H1 (cell line): ENCODE results near the gene IL31. TPM values are rescaled to one million over a fixed set of nuclear protein-coding genes. Genes with fewer than 3 reads are reported as not detected.

Experiments used
- CTCF ChIA-PET: fragments of 300-600 bp; sonication (Branson Sonifier 250); formaldehyde crosslinking; loops from one replicate; lab custom pipeline; 2021; ENCODE audit not compliant: partially characterized antibody; lab: Charles Lee
- POLR2A ChIA-PET: fragments of 300-600 bp; sonication (Branson Sonifier 250); formaldehyde crosslinking; loops from one replicate; lab custom pipeline; 2021; ENCODE audit warnings: inconsistent platforms; ENCODE audit not compliant: partially characterized antibody; lab: Charles Lee
- DNase-seq, 2 experiments: peaks; one replicate each; pipeline versions ENCODE4 v3.0.0 to v3.0.0-alpha.2; 2010 to 2022; ENCODE audit warnings: low spot score in 2 of 2, low read depth in 1 of 2, mixed read lengths in 1 of 2
- FAIRE-seq: peaks from 2 replicates; lab custom pipeline; 2011; peaks lifted over from hg19 to GRCh38; lab: Jason Lieb, UNC
- H2AFZ ChIP-seq: 2 replicates; pipeline ENCODE4 v1.8.1; 2012; ENCODE audit warnings: low read length, inconsistent platforms
- H2AK5ac ChIP-seq: 2 replicates; pipeline ENCODE4 v1.6.1; 2013; ENCODE audit warnings: low read depth, low read length
- H2BK120ac ChIP-seq: replicated peaks from 2 replicates; pipeline ENCODE3; 2013; ENCODE audit warnings: low read depth, low read length, inconsistent platforms
- H2BK12ac ChIP-seq: 2 replicates; pipeline ENCODE4 v1.6.1; 2013; ENCODE audit warnings: low read depth, low read length
- H2BK15ac ChIP-seq: 2 replicates; pipeline ENCODE4 v1.6.1; 2013; ENCODE audit warnings: low read length
- H2BK20ac ChIP-seq: 2 replicates; pipeline ENCODE4 v1.6.1; 2013; ENCODE audit warnings: low read length
- H2BK5ac ChIP-seq: 2 replicates; pipeline ENCODE4 v1.6.1; 2013; ENCODE audit warnings: low read depth, low read length
- H3K14ac ChIP-seq: 2 replicates; pipeline ENCODE4 v1.6.1; 2013; ENCODE audit warnings: inconsistent platforms; ENCODE audit not compliant: insufficient read length
- H3K18ac ChIP-seq: 2 replicates; pipeline ENCODE4 v1.6.1; 2013; ENCODE audit warnings: low read length; ENCODE audit errors: extremely low read depth
- H3K23ac ChIP-seq: 2 replicates; pipeline ENCODE4 v1.6.1; 2013; ENCODE audit warnings: inconsistent platforms; ENCODE audit not compliant: insufficient read length
- H3K23me2 ChIP-seq: 2 replicates; pipeline ENCODE4 v1.6.1; 2013; ENCODE audit warnings: low read depth, low read length
- H3K27ac ChIP-seq: 2 replicates; pipeline ENCODE4 v1.6.1; 2011; ENCODE audit warnings: low read depth, low read length, inconsistent platforms
- H3K27me3 ChIP-seq, 4 experiments: replicated peaks in 1 of 4; 1 replicate in 1 of 4; 2 replicates in 3 of 4; pipeline versions ENCODE4 v1.6.1 to v1.8.1; 2011 to 2013; ENCODE audit warnings: low read length in 3 of 4, mild to moderate bottlenecking in 3 of 4, inconsistent platforms in 2 of 4, mixed read lengths in 2 of 4, moderate library complexity in 1 of 4; ENCODE audit not compliant: control insufficient read depth in 3 of 4, insufficient read depth in 3 of 4; ENCODE audit errors: extremely low read depth in 1 of 4
- H3K36me3 ChIP-seq, 4 experiments: 2 replicates each; pipeline versions ENCODE4 v1.6.1 to v1.8.1; 2011 to 2013; ENCODE audit warnings: mild to moderate bottlenecking in 4 of 4, low read length in 3 of 4, moderate library complexity in 2 of 4, control low read depth in 1 of 4, inconsistent platforms in 1 of 4; ENCODE audit not compliant: insufficient read depth in 4 of 4, control insufficient read depth in 2 of 4
- H3K4ac ChIP-seq: replicated peaks from 2 replicates; pipeline ENCODE3; 2013; ENCODE audit warnings: low read length, low read depth, mixed read lengths, inconsistent platforms; ENCODE audit not compliant: insufficient read length
- H3K4me1 ChIP-seq, 4 experiments: replicated peaks in 1 of 4; 1 replicate in 1 of 4; 2 replicates in 3 of 4; pipeline versions ENCODE4 v1.6.1 to v1.8.1; 2011 to 2013; ENCODE audit warnings: low read length in 3 of 4, inconsistent platforms in 2 of 4, mixed read lengths in 1 of 4; ENCODE audit not compliant: insufficient read depth in 4 of 4, control insufficient read depth in 3 of 4
- H3K4me2 ChIP-seq, 2 experiments: 2 replicates each; pipeline versions ENCODE4 v1.6.1 to v1.8.1; 2011 to 2013; ENCODE audit warnings: low read depth in 2 of 2, low read length in 2 of 2, control low read depth in 1 of 2, inconsistent platforms in 1 of 2, mild to moderate bottlenecking in 1 of 2; ENCODE audit not compliant: insufficient read depth in 1 of 2
- H3K4me3 ChIP-seq, 4 experiments: fragments of 200-600, 300-600 bp in 1 of 4; sonication (generic), shearing (Covaris generic), sonication (Bioruptor Twin) in 1 of 4; 2 replicates each; pipeline versions ENCODE4 v1.5.1 to v1.8.1; 2011 to 2016; ENCODE audit warnings: low read length in 4 of 4, low read depth in 3 of 4, control low read depth in 2 of 4, inconsistent platforms in 2 of 4, mild to moderate bottlenecking in 2 of 4, mixed read lengths in 1 of 4, moderate library complexity in 1 of 4; ENCODE audit not compliant: insufficient read depth in 2 of 4; ENCODE audit errors: extremely low read depth in 1 of 4
- H3K56ac ChIP-seq: replicated peaks from 2 replicates; pipeline ENCODE3; 2013; ENCODE audit warnings: low read depth, mild to moderate bottlenecking, mixed read lengths, low read length, inconsistent platforms; ENCODE audit not compliant: insufficient read length
- H3K79me1 ChIP-seq: 2 replicates; pipeline ENCODE4 v1.6.1; 2013; ENCODE audit warnings: low read depth, low read length, control low read depth
- H3K79me2 ChIP-seq, 2 experiments: 2 replicates each; pipeline versions ENCODE4 v1.6.1 to v1.8.1; 2012 to 2013; ENCODE audit warnings: low read length in 2 of 2, mild to moderate bottlenecking in 2 of 2, inconsistent platforms in 1 of 2; ENCODE audit not compliant: insufficient read depth in 2 of 2, control insufficient read depth in 1 of 2
- H3K9ac ChIP-seq, 4 experiments: replicated peaks in 1 of 4; 1 replicate in 1 of 4; 2 replicates in 3 of 4; pipeline versions ENCODE4 v1.6.1 to v1.8.1; 2011 to 2013; ENCODE audit warnings: low read depth in 3 of 4, low read length in 3 of 4, control low read depth in 2 of 4, mild to moderate bottlenecking in 2 of 4, moderate library complexity in 2 of 4, inconsistent platforms in 1 of 4; ENCODE audit errors: extremely low read depth in 1 of 4
- H3K9me3 ChIP-seq, 2 experiments: 2 replicates each; pipeline versions ENCODE4 v1.6.1 to v1.8.1; 2012 to 2013; ENCODE audit warnings: mild to moderate bottlenecking in 2 of 2, moderate library complexity in 2 of 2, control low read depth in 1 of 2, inconsistent platforms in 1 of 2, low read depth in 1 of 2, low read length in 1 of 2, mixed read lengths in 1 of 2; ENCODE audit not compliant: insufficient read depth in 2 of 2
- H4K20me1 ChIP-seq, 2 experiments: replicated peaks in 1 of 2; 2 replicates each; pipeline versions ENCODE3 to v1.8.1; 2011 to 2013; ENCODE audit warnings: inconsistent platforms in 2 of 2, low read length in 2 of 2, mild to moderate bottlenecking in 1 of 2; ENCODE audit not compliant: insufficient read depth in 2 of 2, control insufficient read depth in 1 of 2
- H4K5ac ChIP-seq: 2 replicates; pipeline ENCODE4 v1.6.1; 2013; ENCODE audit warnings: low read length, low read depth, mixed read lengths, inconsistent platforms; ENCODE audit not compliant: insufficient read length
- H4K8ac ChIP-seq: 2 replicates; pipeline ENCODE4 v1.8.0; 2013; ENCODE audit warnings: mild to moderate bottlenecking, moderate library complexity, low read length, inconsistent platforms; ENCODE audit not compliant: insufficient read depth; ENCODE audit errors: extremely low read depth
- H4K91ac ChIP-seq: replicated peaks from 2 replicates; pipeline ENCODE3; 2013; ENCODE audit warnings: low read length, mixed read lengths, inconsistent platforms; ENCODE audit not compliant: insufficient read length
- CBX8 ChIP-seq: fragments of 300-800, 300-1000 bp; sonication (generic); IDR thresholded peaks from 2 replicates; pipeline ENCODE4 v1.7.1; 2016; ENCODE audit warnings: low read depth, low read length, borderline replicate concordance
- FOSL1 ChIP-seq: IDR thresholded peaks from 2 replicates; pipeline ENCODE4 v1.6.1; 2011; ENCODE audit warnings: mild to moderate bottlenecking, low read depth, low read length, moderate library complexity; ENCODE audit not compliant: insufficient read depth
- GABPA ChIP-seq: IDR thresholded peaks from 2 replicates; pipeline ENCODE4 v1.6.1; 2011; ENCODE audit warnings: mild to moderate bottlenecking, low read length, moderate library complexity, borderline replicate concordance; ENCODE audit not compliant: insufficient read depth
- GTF2F1 ChIP-seq: IDR thresholded peaks from 2 replicates; pipeline ENCODE4 v1.6.1; 2012; ENCODE audit warnings: low read depth, low read length, improper control_type of control experiment, borderline replicate concordance
- RAD21 ChIP-seq, 2 experiments: IDR thresholded peaks in 1 of 2; conservative IDR thresholded peaks in 1 of 2; 2 replicates each; pipeline ENCODE4 v1.6.1; 2011; ENCODE audit warnings: low read depth in 2 of 2, low read length in 2 of 2, improper control_type of control experiment in 1 of 2, inconsistent platforms in 1 of 2, mild to moderate bottlenecking in 1 of 2, moderate library complexity in 1 of 2
- RFX5 ChIP-seq: IDR thresholded peaks from 2 replicates; pipeline ENCODE4 v1.6.1; 2011; ENCODE audit warnings: low read depth, low read length, improper control_type of control experiment, borderline replicate concordance
- WGBS, 2 experiments: shearing (Covaris generic) in 1 of 2; methylation state at CpG; one replicate each; pipeline versions ENCODE4 v1.1.6 to v1.1.7; 2013 to 2015; ENCODE audit warnings: low lambda C conversion rate in 2 of 2, mixed read lengths in 2 of 2, inconsistent platforms in 1 of 2, low coverage in 1 of 2, missing lambda C conversion rate in 1 of 2; ENCODE audit not compliant: insufficient replicate concordance in 2 of 2, insufficient coverage in 1 of 2, insufficient read length in 1 of 2; ENCODE audit errors: extremely low coverage in 1 of 2, missing lambda C conversion rate in 1 of 2; 5-methylcytosine and 5-hydroxymethylcytosine counted together
- polyA plus RNA-seq, 7 experiments: library from polyadenylated mRNA; depleted of rRNA in 3 of 7; stranded (reverse) in 5 of 7; unstranded in 2 of 7; fragments of >200 nt in 5 of 7; fragments of 200-250 nt in 2 of 7; gene quantifications; 1 replicate in 5 of 7; 2 replicates in 1 of 7; 4 replicates in 1 of 7; pipeline versions ENCODE4 v1.2.1 to v1.2.3, GENCODE V29; 2011 to 2013; ENCODE audit warnings: missing spikeins in 2 of 7, mixed read lengths in 2 of 7
- total RNA-seq: library from RNA; stranded (reverse); fragmentation: NEBNext Ultra II Directional; extraction: Animal tissue kit (Norgen Biotek cat#: 25700); gene quantifications from 2 replicates; pipeline ENCODE4 v1.2.1, GENCODE V29; 2021
- TF ChIP-seq, protein P1 (sequence below): IDR thresholded peaks from 2 replicates; pipeline ENCODE4 v1.6.1; 2011; ENCODE audit warnings: low read length, improper control_type of control experiment

Gene IL31
- total and polyA plus RNA-seq, 2 of the 8 experiments (the other 6 are each of a cell fraction or from before 2014, with no cell fraction given) = not detected

DNA sequence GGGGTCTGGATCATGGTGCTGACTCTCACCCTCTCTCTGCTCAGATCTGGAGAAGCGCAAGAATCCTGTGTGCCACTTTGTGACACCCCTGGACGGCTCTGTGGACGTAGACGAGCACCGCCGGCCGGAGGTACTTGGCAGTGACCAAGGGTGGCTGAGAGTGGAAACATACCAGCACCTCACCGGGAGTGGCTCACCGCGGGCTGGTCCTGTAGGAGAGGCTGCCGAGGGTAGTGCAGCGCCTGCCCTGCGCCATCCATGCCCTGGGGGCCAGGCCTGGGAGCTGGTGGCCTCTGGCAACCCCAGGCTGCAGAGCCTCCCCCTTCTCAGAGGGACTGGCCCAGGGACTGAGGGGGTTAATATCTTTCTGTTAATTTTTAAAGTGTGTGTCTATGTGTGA is 46.2 kb downstream of the IL31 start:
- no peak overlapping the region for H3K9ac ChIP-seq

More for the DNA sequence above, 46.2 kb downstream of the IL31 start:
- Histone ChIP-seq H3K9me3 (no peaks in the 10 kb centered on the region), H3K79me1 (peaks cover 2% of the 10 kb centered on the region; the same call in 1 of the 2 replicates), H3K23me2 (no peaks in the 10 kb centered on the region), H2BK20ac (no peak overlapping the region), H2BK12ac (no peak overlapping the region), H2BK120ac (no peak overlapping the region), H2AK5ac (no peak overlapping the region), H4K8ac (no peak overlapping the region), H4K5ac (no peak overlapping the region), H2BK5ac (no peak overlapping the region), H3K4me2 (no peak overlapping the region), H3K27me3 (no peaks in the 10 kb centered on the region), H3K18ac (no peak overlapping the region), H4K20me1 (peaks cover 2 to 7% of the 10 kb centered on the region in 2 experiments), H2AFZ (no peak overlapping the region), H2BK15ac (no peak overlapping the region), H3K56ac (no peak overlapping the region), H3K4me1 (peaks cover 0 to 6% (median 3%) of the 10 kb centered on the region in 4 experiments; a peak in 4 of 7 replicates), H3K14ac (no peak overlapping the region), H3K79me2 (no peaks in the 10 kb centered on the region; a peak in 2 of 4 replicates), H3K36me3 (peaks cover 0 to 14% (median 2%) of the 10 kb centered on the region in 4 experiments; a peak in 4 of 8 replicates), H3K23ac (no peak overlapping the region), H3K4me3 (no peak overlapping the region), H4K91ac (no peak overlapping the region), H3K27ac (no peak overlapping the region), H3K4ac (no peak overlapping the region)
- ChIA-PET CTCF (interaction anchor here (0.9 to 18.2 kb wide), 7 partner anchors 8 to 68 kb away, joined by 3 to 379 read pairs (median 3); no protein-coding TSS in a partner anchor), POLR2A (no interaction called here)
- DNase-seq (no peak), FAIRE-seq (no peak)
- 99% methylated on average over 12 of the region's 13 CpGs; no CpG with 5 or more reads in 1 of the 2 experiments for WGBS, 2 experiments
- TF ChIP-seq RFX5 (no peak), GTF2F1 (no peak), GABPA (no peak), CBX8 (no peak), FOSL1 (no peak), RAD21 (IDR thresholded peaks at IDR 0.05 in 1 of 2, conservative IDR thresholded peaks at IDR 0.05 in 1 of 2; ENCODE audit: low read depth in 2 of 2, low read length in 2 of 2) (no peak)
- TF ChIP-seq, protein P1, sequence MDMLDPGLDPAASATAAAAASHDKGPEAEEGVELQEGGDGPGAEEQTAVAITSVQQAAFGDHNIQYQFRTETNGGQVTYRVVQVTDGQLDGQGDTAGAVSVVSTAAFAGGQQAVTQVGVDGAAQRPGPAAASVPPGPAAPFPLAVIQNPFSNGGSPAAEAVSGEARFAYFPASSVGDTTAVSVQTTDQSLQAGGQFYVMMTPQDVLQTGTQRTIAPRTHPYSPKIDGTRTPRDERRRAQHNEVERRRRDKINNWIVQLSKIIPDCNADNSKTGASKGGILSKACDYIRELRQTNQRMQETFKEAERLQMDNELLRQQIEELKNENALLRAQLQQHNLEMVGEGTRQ = no peak
